ENCODE data around the gene RAB14. TPM values are rescaled to one million over a fixed set of nuclear protein-coding genes. Genes with fewer than 3 reads are reported as not detected.

The RAB14 gene
- total and polyA plus RNA-seq, 2 donors (not counting 1 experiment from before 2014, with no cell fraction given): 29.1 to 46.6 TPM

GRCh38 chr9:121240472-121241135 is 38.9 kb upstream of the RAB14 start:
- no peaks in the 10 kb centered on the region for H4K20me1 ChIP-seq (ENCODE audit: control insufficient read depth, extremely low read depth, insufficient read depth, low read length)
- no peaks in the 10 kb centered on the region for H3K27me3 ChIP-seq (ENCODE audit: control insufficient read depth, insufficient read depth, low read length)
- no peak overlapping the region for H2AFZ ChIP-seq (ENCODE audit: low read length)
- TF ChIP-seq, protein P1, sequence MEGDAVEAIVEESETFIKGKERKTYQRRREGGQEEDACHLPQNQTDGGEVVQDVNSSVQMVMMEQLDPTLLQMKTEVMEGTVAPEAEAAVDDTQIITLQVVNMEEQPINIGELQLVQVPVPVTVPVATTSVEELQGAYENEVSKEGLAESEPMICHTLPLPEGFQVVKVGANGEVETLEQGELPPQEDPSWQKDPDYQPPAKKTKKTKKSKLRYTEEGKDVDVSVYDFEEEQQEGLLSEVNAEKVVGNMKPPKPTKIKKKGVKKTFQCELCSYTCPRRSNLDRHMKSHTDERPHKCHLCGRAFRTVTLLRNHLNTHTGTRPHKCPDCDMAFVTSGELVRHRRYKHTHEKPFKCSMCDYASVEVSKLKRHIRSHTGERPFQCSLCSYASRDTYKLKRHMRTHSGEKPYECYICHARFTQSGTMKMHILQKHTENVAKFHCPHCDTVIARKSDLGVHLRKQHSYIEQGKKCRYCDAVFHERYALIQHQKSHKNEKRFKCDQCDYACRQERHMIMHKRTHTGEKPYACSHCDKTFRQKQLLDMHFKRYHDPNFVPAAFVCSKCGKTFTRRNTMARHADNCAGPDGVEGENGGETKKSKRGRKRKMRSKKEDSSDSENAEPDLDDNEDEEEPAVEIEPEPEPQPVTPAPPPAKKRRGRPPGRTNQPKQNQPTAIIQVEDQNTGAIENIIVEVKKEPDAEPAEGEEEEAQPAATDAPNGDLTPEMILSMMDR (conservative IDR thresholded peaks at IDR 0.05 in 1 of 2, IDR thresholded peaks at IDR 0.05 in 1 of 2; ENCODE audit: low read depth in 1 of 2, low read length in 2 of 2): no peak
- TF ChIP-seq EZH2 (IDR thresholded peaks at IDR 0.05; ENCODE audit: low read length, missing control alignments): no peak
- no peak overlapping the region for H3K4me3 ChIP-seq (replicated peaks in 1 of 4; ENCODE audit: control extremely low read depth in 1 of 4, insufficient read depth in 1 of 4, low read depth in 3 of 4, low read length in 4 of 4)
- H3K36me3 ChIP-seq (ENCODE audit: control insufficient read depth, insufficient read depth, low read length): no peaks in the 10 kb centered on the region
- peak in 1 of 2 donors; percentile 4 for DNase-seq (ENCODE audit: low read depth in 2 of 2)
- no peak overlapping the region for H3K27ac ChIP-seq (ENCODE audit: insufficient read depth, low read length)
- no peaks in the 10 kb centered on the region for H3K9me3 ChIP-seq (ENCODE audit: control insufficient read depth, insufficient read depth, low read depth, low read length)
- no peak overlapping the region for H3K4me2 ChIP-seq (ENCODE audit: extremely low read depth, insufficient read depth, low read length)
- H3K79me2 ChIP-seq (ENCODE audit: control insufficient read depth, insufficient read depth, low read length): no peaks in the 10 kb centered on the region
- H3K9ac ChIP-seq (ENCODE audit: insufficient read depth, low read length): no peak overlapping the region
- peaks cover 2% of the 10 kb centered on the region for H3K4me1 ChIP-seq (ENCODE audit: control insufficient read depth, extremely low read depth, insufficient read depth, low read length)

DNA sequence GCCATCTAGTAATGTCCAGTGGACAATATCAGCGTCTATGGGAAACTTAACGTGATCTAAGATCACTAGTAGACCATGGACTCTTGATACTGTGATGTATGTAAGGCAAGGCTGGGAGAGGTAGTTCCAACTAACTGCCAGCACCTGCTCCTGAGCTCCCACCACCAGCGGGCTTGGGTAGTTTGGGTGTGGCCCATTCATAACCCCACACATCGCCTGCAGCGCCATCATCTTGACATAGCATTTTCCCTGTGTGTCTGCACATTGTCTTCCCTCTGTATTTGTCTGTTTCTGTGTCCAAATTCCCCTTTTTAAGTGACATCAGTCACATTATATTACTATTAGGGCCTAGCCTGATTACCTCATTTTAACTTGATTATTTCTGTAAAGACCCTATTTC is 38.2 kb upstream of the RAB14 start:
- no peaks in the 10 kb centered on the region for H3K9me3 ChIP-seq (ENCODE audit: control insufficient read depth, insufficient read depth, low read depth, low read length)
- peaks cover 2% of the 10 kb centered on the region for H3K4me1 ChIP-seq (ENCODE audit: control insufficient read depth, extremely low read depth, insufficient read depth, low read length)
- H3K9ac ChIP-seq (ENCODE audit: insufficient read depth, low read length): no peak overlapping the region
- H4K20me1 ChIP-seq (ENCODE audit: control insufficient read depth, extremely low read depth, insufficient read depth, low read length): no peaks in the 10 kb centered on the region
- no peak overlapping the region for H3K27ac ChIP-seq (ENCODE audit: insufficient read depth, low read length)
- no peaks in the 10 kb centered on the region for H3K36me3 ChIP-seq (ENCODE audit: control insufficient read depth, insufficient read depth, low read length)
- no peak overlapping the region for H3K4me3 ChIP-seq (replicated peaks in 1 of 4; ENCODE audit: control extremely low read depth in 1 of 4, insufficient read depth in 1 of 4, low read depth in 3 of 4, low read length in 4 of 4)
- H3K79me2 ChIP-seq (ENCODE audit: control insufficient read depth, insufficient read depth, low read length): no peaks in the 10 kb centered on the region
- H3K4me2 ChIP-seq (ENCODE audit: extremely low read depth, insufficient read depth, low read length): no peak overlapping the region
- TF ChIP-seq, protein P1 (conservative IDR thresholded peaks at IDR 0.05 in 1 of 2, IDR thresholded peaks at IDR 0.05 in 1 of 2; ENCODE audit: low read depth in 1 of 2, low read length in 2 of 2): no peak
- TF ChIP-seq EZH2 (IDR thresholded peaks at IDR 0.05; ENCODE audit: low read length, missing control alignments): no peak
- H2AFZ ChIP-seq (ENCODE audit: low read length): no peak overlapping the region
- no peaks in the 10 kb centered on the region for H3K27me3 ChIP-seq (ENCODE audit: control insufficient read depth, insufficient read depth, low read length)
- no peak for DNase-seq (ENCODE audit: low read depth in 2 of 2)

DNA sequence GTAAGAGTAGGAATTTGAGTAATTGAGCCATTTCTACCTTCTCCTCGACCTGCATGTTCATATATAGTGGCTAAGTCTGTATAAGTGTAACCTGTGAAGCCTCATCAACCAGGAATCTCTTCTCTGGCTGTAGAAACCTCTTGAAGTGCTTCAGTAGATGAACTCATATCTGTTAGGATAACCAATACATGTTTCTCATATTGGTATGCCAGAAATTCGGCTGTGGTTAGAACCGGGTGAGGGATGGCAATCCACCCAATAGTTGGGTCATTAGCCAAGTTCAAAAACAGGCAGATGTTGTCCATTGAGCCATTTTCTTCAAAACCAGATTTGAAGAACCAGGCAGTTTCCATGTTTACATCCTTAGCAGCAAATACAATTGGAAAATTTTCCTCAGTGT is 37.4 kb upstream of the RAB14 start:
- Histone ChIP-seq H3K9ac (ENCODE audit: insufficient read depth, low read length) (no peak overlapping the region), H4K20me1 (ENCODE audit: control insufficient read depth, extremely low read depth, insufficient read depth, low read length) (no peaks in the 10 kb centered on the region), H2AFZ (ENCODE audit: low read length) (no peak overlapping the region), H3K79me2 (ENCODE audit: control insufficient read depth, insufficient read depth, low read length) (no peaks in the 10 kb centered on the region), H3K9me3 (ENCODE audit: control insufficient read depth, insufficient read depth, low read depth, low read length) (no peaks in the 10 kb centered on the region), H3K4me1 (ENCODE audit: control insufficient read depth, extremely low read depth, insufficient read depth, low read length) (peaks cover 2% of the 10 kb centered on the region), H3K4me2 (ENCODE audit: extremely low read depth, insufficient read depth, low read length) (no peak overlapping the region), H3K4me3 (replicated peaks in 1 of 4; ENCODE audit: control extremely low read depth in 1 of 4, insufficient read depth in 1 of 4, low read depth in 3 of 4, low read length in 4 of 4) (no peak overlapping the region), H3K27me3 (ENCODE audit: control insufficient read depth, insufficient read depth, low read length) (no peaks in the 10 kb centered on the region), H3K36me3 (ENCODE audit: control insufficient read depth, insufficient read depth, low read length) (no peaks in the 10 kb centered on the region), H3K27ac (ENCODE audit: insufficient read depth, low read length) (no peak overlapping the region)
- TF ChIP-seq, protein P1 (conservative IDR thresholded peaks at IDR 0.05 in 1 of 2, IDR thresholded peaks at IDR 0.05 in 1 of 2; ENCODE audit: low read depth in 1 of 2, low read length in 2 of 2): no peak
- TF ChIP-seq EZH2 (IDR thresholded peaks at IDR 0.05; ENCODE audit: low read length, missing control alignments): no peak
- DNase-seq (ENCODE audit: low read depth in 2 of 2): peak in 1 of 2 donors; percentile 63
